Mesendoderm (in vitro differentiated cells): Measurements from ENCODE around the gene CCSER2.

ENCODE experiments used
- DNase-seq: peaks from one replicate; pipeline ENCODE4 v3.0.0; 2013
- H2AK5ac ChIP-seq: 2 replicates; pipeline ENCODE4 v1.6.1; 2013; ENCODE audit warnings: low read length, inconsistent platforms
- H2BK120ac ChIP-seq: 2 replicates; pipeline ENCODE4 v1.6.1; 2013; ENCODE audit warnings: low read depth, mild to moderate bottlenecking, low read length, moderate library complexity, mixed read lengths
- H2BK15ac ChIP-seq: replicated peaks from 2 replicates; pipeline ENCODE4 v1.6.1; 2013; ENCODE audit warnings: low read depth, mild to moderate bottlenecking, moderate library complexity
- H2BK5ac ChIP-seq: 2 replicates; pipeline ENCODE4 v1.6.1; 2013; ENCODE audit warnings: low read length, inconsistent platforms
- H3K18ac ChIP-seq: 2 replicates; pipeline ENCODE4 v1.6.1; 2013; ENCODE audit warnings: mild to moderate bottlenecking, low read length, mixed read lengths
- H3K23ac ChIP-seq: one replicate; pipeline ENCODE4 v1.6.1; 2013; ENCODE audit warnings: low read length
- H3K27ac ChIP-seq: 2 replicates; pipeline ENCODE4 v1.5.1; 2013; ENCODE audit warnings: low read depth, mild to moderate bottlenecking, inconsistent platforms, low read length, moderate library complexity
- H3K27me3 ChIP-seq: 2 replicates; pipeline ENCODE4 v1.6.1; 2013; ENCODE audit warnings: low read length, control low read depth, mild to moderate bottlenecking, inconsistent platforms; ENCODE audit not compliant: insufficient read depth, poor library complexity
- H3K36me3 ChIP-seq: 2 replicates; pipeline ENCODE4 v1.6.1; 2013; ENCODE audit warnings: low read length, inconsistent platforms; ENCODE audit not compliant: control insufficient read depth, insufficient read depth
- H3K4ac ChIP-seq: one replicate; pipeline ENCODE4 v1.6.1; 2013; ENCODE audit warnings: low read depth, mild to moderate bottlenecking, low read length, moderate library complexity
- H3K4me1 ChIP-seq: 2 replicates; pipeline ENCODE4 v1.6.1; 2013; ENCODE audit warnings: low read depth, low read length, inconsistent platforms; ENCODE audit not compliant: control insufficient read depth
- H3K4me2 ChIP-seq: 2 replicates; pipeline ENCODE4 v1.6.1; 2013; ENCODE audit warnings: low read length
- H3K4me3 ChIP-seq: 2 replicates; pipeline ENCODE4 v1.5.1; 2013; ENCODE audit warnings: mild to moderate bottlenecking, low read length
- H3K56ac ChIP-seq: one replicate; pipeline ENCODE4 v1.6.1; 2013; ENCODE audit warnings: low read length
- H3K79me1 ChIP-seq: 2 replicates; pipeline ENCODE4 v1.6.1; 2013; ENCODE audit warnings: low read length, inconsistent platforms
- H3K79me2 ChIP-seq: 2 replicates; pipeline ENCODE4 v1.6.1; 2013; ENCODE audit warnings: mild to moderate bottlenecking, low read length; ENCODE audit not compliant: control insufficient read depth, insufficient read depth
- H3K9ac ChIP-seq: 2 replicates; pipeline ENCODE4 v1.6.1; 2013; ENCODE audit warnings: low read length, inconsistent platforms
- H4K5ac ChIP-seq: one replicate; pipeline ENCODE4 v1.6.1; 2013; ENCODE audit warnings: low read length
- H4K8ac ChIP-seq: one replicate; pipeline ENCODE4 v1.6.1; 2013; ENCODE audit warnings: low read depth, mild to moderate bottlenecking, control low read depth, low read length, moderate library complexity
- WGBS: extraction: QIAGEN DNeasy Blood & Tissue Kit; methylation state at CpG from one replicate; pipeline ENCODE4 v1.1.7; 2013; ENCODE audit warnings: low lambda C conversion rate, missing lambda C conversion rate; ENCODE audit not compliant: insufficient coverage; ENCODE audit errors: extremely low coverage; 5-methylcytosine and 5-hydroxymethylcytosine counted together

CCSER2 gene

GRCh38 chr10:84469470-84469869 lies 141.1 kb downstream of the CCSER2 start:
- Histone ChIP-seq H3K4me1 (peaks cover 3% of the 10 kb centered on the region), H2BK5ac (no peak overlapping the region), H3K56ac (no peak overlapping the region), H2BK120ac (no peak overlapping the region), H3K23ac (no peak overlapping the region), H3K18ac (no peak overlapping the region), H3K9ac (no peak overlapping the region), H2AK5ac (no peak overlapping the region), H3K79me2 (no peaks in the 10 kb centered on the region), H4K5ac (no peak overlapping the region), H3K36me3 (no peaks in the 10 kb centered on the region), H3K27ac (no peak overlapping the region), H3K79me1 (no peaks in the 10 kb centered on the region), H3K4me3 (no peak overlapping the region), H3K4me2 (no peak overlapping the region), H3K4ac (no peak overlapping the region), H4K8ac (no peak overlapping the region), H3K27me3 (no peaks in the 10 kb centered on the region), H2BK15ac (no peak overlapping the region)
- WGBS = no CpG with 5 or more reads among the region's 1 CpG
- DNase-seq = no peak

- Histone ChIP-seq H3K18ac (no peak overlapping the region), H2BK15ac (no peak overlapping the region), H4K8ac (no peak overlapping the region), H3K79me2 (no peaks in the 10 kb centered on the region), H3K36me3 (no peaks in the 10 kb centered on the region), H3K4me1 (no peaks in the 10 kb centered on the region), H2BK120ac (no peak overlapping the region), H4K5ac (no peak overlapping the region), H3K23ac (no peak overlapping the region), H3K27ac (no peak overlapping the region), H3K27me3 (no peaks in the 10 kb centered on the region), H3K79me1 (no peaks in the 10 kb centered on the region), H3K9ac (no peak overlapping the region), H3K4ac (no peak overlapping the region), H3K4me3 (no peak overlapping the region), H3K56ac (no peak overlapping the region), H2AK5ac (no peak overlapping the region), H3K4me2 (no peak overlapping the region), H2BK5ac (no peak overlapping the region)
- no CpG with 5 or more reads among the region's 3 CpGs for WGBS
- DNase-seq = no peak
Measured at GRCh38 chr10:84473136-84473535, 144.7 kb downstream of the CCSER2 start.

GRCh38 chr10:84477398-84478128 lies 149.2 kb downstream of the CCSER2 start:
- Histone ChIP-seq H3K79me1 (no peaks in the 10 kb centered on the region), H3K36me3 (no peaks in the 10 kb centered on the region), H3K4me2 (no peak overlapping the region), H3K4me1 (no peaks in the 10 kb centered on the region), H2BK120ac (no peak overlapping the region), H4K5ac (no peak overlapping the region), H3K18ac (no peak overlapping the region), H3K56ac (no peak overlapping the region), H3K27me3 (no peaks in the 10 kb centered on the region), H3K9ac (no peak overlapping the region), H2AK5ac (no peak overlapping the region), H3K23ac (no peak overlapping the region), H2BK5ac (no peak overlapping the region), H2BK15ac (no peak overlapping the region), H3K79me2 (no peaks in the 10 kb centered on the region), H3K4me3 (no peak overlapping the region), H4K8ac (no peak overlapping the region), H3K4ac (no peak overlapping the region), H3K27ac (no peak overlapping the region)
- no peak for DNase-seq
- no CpG with 5 or more reads among the region's 3 CpGs for WGBS

GRCh38 chr10:84478151-84478550 lies 149.8 kb downstream of the CCSER2 start:
- Histone ChIP-seq H2BK15ac (no peak overlapping the region), H2BK5ac (no peak overlapping the region), H4K8ac (no peak overlapping the region), H3K79me1 (no peaks in the 10 kb centered on the region), H3K23ac (no peak overlapping the region), H4K5ac (no peak overlapping the region), H3K27ac (no peak overlapping the region), H3K4me3 (no peak overlapping the region), H3K79me2 (no peaks in the 10 kb centered on the region), H3K9ac (no peak overlapping the region), H3K18ac (no peak overlapping the region), H2BK120ac (no peak overlapping the region), H3K4ac (no peak overlapping the region), H3K56ac (no peak overlapping the region), H3K36me3 (no peaks in the 10 kb centered on the region), H3K27me3 (no peaks in the 10 kb centered on the region), H3K4me2 (no peak overlapping the region), H3K4me1 (no peaks in the 10 kb centered on the region), H2AK5ac (no peak overlapping the region)
- no peak for DNase-seq

GRCh38 chr10:84478679-84479078 lies 150.3 kb downstream of the CCSER2 start:
- Histone ChIP-seq H3K79me1 (no peaks in the 10 kb centered on the region), H3K18ac (no peak overlapping the region)
- no CpG with 5 or more reads among the region's 1 CpG for WGBS

GRCh38 chr10:84484541-84484940 lies 156.2 kb downstream of the CCSER2 start:
- no peak overlapping the region for H2AK5ac ChIP-seq
- no peak for DNase-seq
- no peak overlapping the region for H3K4me3 ChIP-seq
- H3K36me3 ChIP-seq = no peaks in the 10 kb centered on the region
- no peaks in the 10 kb centered on the region for H3K27me3 ChIP-seq
- no peak overlapping the region for H2BK5ac ChIP-seq
- no peak overlapping the region for H2BK15ac ChIP-seq
- H4K8ac ChIP-seq = no peak overlapping the region
- no peak overlapping the region for H3K4me2 ChIP-seq
- H3K79me2 ChIP-seq = no peaks in the 10 kb centered on the region
- no peak overlapping the region for H3K27ac ChIP-seq
- no peak overlapping the region for H2BK120ac ChIP-seq
- H3K56ac ChIP-seq = no peak overlapping the region
- H3K4me1 ChIP-seq = no peaks in the 10 kb centered on the region
- H3K4ac ChIP-seq = no peak overlapping the region
- no peak overlapping the region for H3K23ac ChIP-seq
- WGBS = no CpG with 5 or more reads among the region's 2 CpGs
- no peak overlapping the region for H3K18ac ChIP-seq
- H3K79me1 ChIP-seq = no peaks in the 10 kb centered on the region
- H3K9ac ChIP-seq = no peak overlapping the region
- H4K5ac ChIP-seq = no peak overlapping the region

More at GRCh38 chr10:84478679-84479078, 150.3 kb downstream of the CCSER2 start:
- Histone ChIP-seq H2BK15ac (no peak overlapping the region), H3K4me3 (no peak overlapping the region), H2AK5ac (no peak overlapping the region), H3K4me2 (no peak overlapping the region), H3K36me3 (no peaks in the 10 kb centered on the region), H3K56ac (no peak overlapping the region), H3K27me3 (no peaks in the 10 kb centered on the region), H3K27ac (no peak overlapping the region), H3K23ac (no peak overlapping the region), H3K4ac (no peak overlapping the region), H4K5ac (no peak overlapping the region), H3K79me2 (no peaks in the 10 kb centered on the region), H3K4me1 (no peaks in the 10 kb centered on the region), H3K9ac (no peak overlapping the region), H2BK120ac (no peak overlapping the region), H4K8ac (no peak overlapping the region), H2BK5ac (no peak overlapping the region)
- DNase-seq = no peak
